Left ventricle myocardium inferior (tissue), 1 donor: ENCODE results near the gene NMNAT1. TPM values are rescaled to one million over a fixed set of nuclear protein-coding genes. Genes with fewer than 3 reads are reported as not detected.

ENCODE experiments used
- DNase-seq: peaks from one replicate; pipeline ENCODE4 v3.0.0-alpha.2; 2020
- H3K27ac ChIP-seq: fragments of 200-600 bp; replicated peaks from 2 replicates; pipeline ENCODE4 v1.8.0; 2021
- H3K27me3 ChIP-seq: fragments of 200-600 bp; 2 replicates; pipeline ENCODE4 v1.8.0; 2021; ENCODE audit warnings: low read depth
- H3K36me3 ChIP-seq: fragments of 200-600 bp; 2 replicates; pipeline ENCODE4 v1.8.0; 2021
- H3K4me1 ChIP-seq: fragments of 200-600 bp; 2 replicates; pipeline ENCODE4 v1.8.0; 2021
- H3K4me3 ChIP-seq: fragments of 200-600 bp; 2 replicates; pipeline ENCODE4 v1.8.0; 2021; ENCODE audit warnings: mild to moderate bottlenecking, moderate library complexity
- H3K9me3 ChIP-seq: fragments of 200-600 bp; replicated peaks from 2 replicates; pipeline ENCODE4 v1.8.0; 2021
- CTCF ChIP-seq: fragments of 200-600 bp; IDR thresholded peaks from 2 replicates; pipeline ENCODE4 v1.8.0; 2021; ENCODE audit warnings: antibody characterized with exemption, mild to moderate bottlenecking, borderline replicate concordance
- intact Hi-C: fragments of 100-400 bp; cut with micrococcal nuclease; formaldehyde crosslinking; loops from one replicate; pipeline ENCODE4 v1.11.0; 2022
- total RNA-seq: library from RNA; stranded (reverse); fragmentation: NEBNext Ultra II Directional; extraction: Animal tissue kit (Norgen Biotek cat#: 25700); gene quantifications from one replicate; pipeline ENCODE4 v1.2.1, GENCODE V29; 2021
- donor health status: DM: no; HTN: yes; CAD: no; lungs with severe emphysema.

NMNAT1 gene
- total RNA-seq, 1 donor from 2014 or later = 22.2 TPM

GRCh38 chr1:9907441-9907840, 35.8 kb upstream of the NMNAT1 start:
- Histone ChIP-seq H3K4me1 (peaks cover 86% of the 10 kb centered on the region), H3K4me3 (no peak overlapping the region), H3K9me3 (no peaks in the 10 kb centered on the region), H3K27ac (peak overlapping the region; percentile 94), H3K36me3 (no peaks in the 10 kb centered on the region), H3K27me3 (no peaks in the 10 kb centered on the region)
- intact Hi-C loops = no loop called here
- no peak for TF ChIP-seq CTCF
- no peak for DNase-seq

DNA sequence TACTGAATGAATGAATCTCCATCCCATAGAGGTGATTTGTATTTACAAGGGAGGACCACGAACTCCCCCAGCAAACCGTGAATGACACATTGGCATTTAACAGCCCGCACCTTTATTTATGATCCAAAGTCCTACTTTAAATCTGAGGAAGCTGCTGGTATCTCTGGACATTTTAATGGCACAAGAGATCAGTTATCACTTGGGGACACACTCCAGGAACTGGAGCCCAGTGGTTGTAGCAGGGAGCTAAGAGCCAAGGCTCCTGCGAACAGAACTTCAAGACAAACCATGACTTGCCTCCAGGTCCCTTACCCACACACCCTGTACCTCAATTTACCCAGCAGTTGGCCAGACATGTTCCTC, 34.4 kb upstream of the NMNAT1 start:
- H3K36me3 ChIP-seq = no peaks in the 10 kb centered on the region
- peaks cover 75% of the 10 kb centered on the region for H3K4me1 ChIP-seq
- no peak for TF ChIP-seq CTCF
- H3K9me3 ChIP-seq = no peaks in the 10 kb centered on the region
- no peak for DNase-seq
- peak overlapping the region; percentile 97 for H3K4me3 ChIP-seq
- peak overlapping the region; percentile 94 for H3K27ac ChIP-seq
- intact Hi-C loops = no loop called here
- no peaks in the 10 kb centered on the region for H3K27me3 ChIP-seq

- DNase-seq = peak; percentile 23
- no peak for TF ChIP-seq CTCF
- H3K9me3 ChIP-seq = no peaks in the 10 kb centered on the region
- peak overlapping the region; percentile 97 for H3K4me3 ChIP-seq
- peak overlapping the region; percentile 94 for H3K27ac ChIP-seq
- no peaks in the 10 kb centered on the region for H3K36me3 ChIP-seq
- peaks cover 73% of the 10 kb centered on the region for H3K4me1 ChIP-seq
- no peaks in the 10 kb centered on the region for H3K27me3 ChIP-seq
- intact Hi-C loops = no loop called here
These were observed 33.8 kb upstream of the NMNAT1 start for GRCh38 chr1:9909234-9910046.

- H3K4me3 ChIP-seq = peak within 1 kb of the TSS; percentile 97
- H3K36me3 ChIP-seq = no peaks in the 10 kb centered on the region
- H3K27ac ChIP-seq = peak within 1 kb of the TSS; percentile 98
- TF ChIP-seq CTCF = no peak
- H3K9me3 ChIP-seq = no peaks in the 10 kb centered on the region
- no peaks in the 10 kb centered on the region for H3K27me3 ChIP-seq
- H3K4me1 ChIP-seq = peaks cover 73% of the 10 kb centered on the region
- DNase-seq = no peak
- intact Hi-C loops = no loop called here
These were observed 33.2 kb upstream of the NMNAT1 start, which contains the start of gene CTNNBIP1 for GRCh38 chr1:9910076-9910422. TSS of gene CTNNBIP1 (minus strand) at chr1:9910269. CDS start at chr1:9872064, 38,205 bp downstream.

- peak; percentile 100 for DNase-seq
- peaks cover 69% of the 10 kb centered on the region for H3K4me1 ChIP-seq
These were observed 32.7 kb upstream of the NMNAT1 start for GRCh38 chr1:9910423-9911178.

More at GRCh38 chr1:9910423-9911178, 32.7 kb upstream of the NMNAT1 start:
- Histone ChIP-seq H3K27ac (peak overlapping the region; percentile 98), H3K36me3 (no peaks in the 10 kb centered on the region), H3K27me3 (no peaks in the 10 kb centered on the region), H3K9me3 (no peaks in the 10 kb centered on the region), H3K4me3 (peak overlapping the region; percentile 72)
- intact Hi-C loops = no loop called here
- TF ChIP-seq CTCF = no peak
